HK-2 (cell line): ENCODE measurements around the gene TBC1D22A.

Experiments used
- DNase-seq: peaks from one replicate; pipeline ENCODE4 v3.0.0-alpha.2; 2018; ENCODE audit not compliant: unreplicated experiment

Gene TBC1D22A

GRCh38 chr22:47190957-47191670 lies 428.7 kb downstream of the TBC1D22A start:
- DNase-seq, result no peak

DNA sequence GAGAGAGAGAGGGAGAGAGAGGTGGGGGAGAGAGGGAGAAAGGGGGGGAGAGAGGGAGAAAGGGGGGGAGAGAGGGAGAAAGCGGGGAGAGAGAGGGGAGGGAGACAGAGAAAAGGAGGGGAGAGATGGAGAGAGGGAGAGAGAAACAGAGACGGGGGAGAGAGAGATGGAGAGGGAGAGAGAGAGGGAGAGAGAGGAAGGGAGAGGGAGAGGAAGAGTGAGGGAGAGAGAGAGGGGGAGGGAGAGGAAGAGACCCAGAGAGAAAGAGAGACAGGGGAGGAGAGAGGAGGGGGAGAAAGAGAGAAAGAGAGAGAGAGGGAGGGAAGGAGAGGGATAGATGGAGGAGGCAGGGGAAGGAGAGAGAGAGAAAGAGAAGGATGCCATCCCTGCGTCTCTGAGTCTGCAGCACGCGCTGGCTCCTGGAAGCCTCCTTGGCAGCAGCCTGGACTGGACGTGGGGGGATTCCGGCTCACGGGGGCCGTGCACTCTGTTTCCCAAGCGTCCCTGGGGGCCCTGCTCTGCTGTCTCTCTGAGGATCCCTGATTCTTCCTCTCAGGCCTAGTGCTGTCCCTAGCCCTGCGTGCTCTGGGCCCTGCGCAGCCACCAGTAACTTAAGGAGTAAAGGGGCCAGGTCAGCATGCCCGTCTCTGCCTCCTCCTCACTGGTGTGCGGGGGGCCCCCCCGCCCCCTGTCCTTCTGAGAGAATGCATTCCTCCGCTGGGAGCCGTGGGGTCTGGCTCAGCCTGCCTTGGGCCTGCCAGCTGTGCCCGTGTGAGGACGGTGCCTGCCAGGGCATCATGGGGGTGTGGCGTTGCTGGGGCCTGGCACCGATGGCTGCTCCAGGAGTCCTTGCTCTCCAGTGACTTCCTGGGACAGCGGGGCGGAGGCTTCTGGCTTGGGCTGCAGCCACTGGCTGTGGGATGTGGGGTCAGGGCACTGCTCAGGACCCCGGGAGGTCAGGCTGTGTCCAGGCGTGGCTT lies 429.5 kb downstream of the TBC1D22A start:
- no peak for DNase-seq

DNA sequence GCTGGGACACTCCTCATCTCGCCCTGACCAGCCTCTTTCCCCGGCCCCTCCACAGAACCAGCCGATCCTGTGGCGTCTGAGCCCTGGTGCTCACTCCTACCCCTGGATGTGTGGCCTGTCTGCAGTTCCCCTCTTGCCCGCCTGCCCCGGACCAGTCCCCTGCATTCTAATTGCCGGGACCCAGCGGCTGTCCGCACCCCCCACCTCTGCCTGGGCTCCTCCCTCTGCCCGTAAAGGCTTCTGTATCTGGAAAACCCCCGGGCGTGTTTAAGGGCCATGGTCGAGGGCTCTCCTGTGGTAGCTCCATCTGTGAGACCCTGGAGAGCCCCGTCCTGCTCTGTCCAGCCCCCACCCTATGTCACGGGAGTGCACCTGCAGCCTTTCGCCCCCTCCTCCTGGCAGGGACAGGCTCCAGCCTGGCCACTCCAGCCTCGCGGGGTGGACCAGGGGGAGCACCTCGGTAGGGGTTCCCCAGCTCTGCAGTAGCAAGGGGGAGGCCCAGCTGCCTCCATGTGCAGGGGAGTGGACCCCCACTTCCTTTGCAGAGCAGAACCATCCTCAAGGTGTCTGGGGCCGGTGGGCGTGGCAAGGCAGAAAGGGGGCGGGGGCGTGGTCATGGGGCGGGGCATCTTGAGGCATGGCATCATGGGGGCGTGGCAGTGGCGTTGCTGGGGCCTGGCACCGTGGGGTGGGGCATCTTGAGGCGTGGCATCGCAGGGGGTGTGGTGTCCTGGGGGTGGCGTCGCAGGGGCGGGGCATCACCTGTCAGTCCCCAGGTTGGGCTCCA lies 430.4 kb downstream of the TBC1D22A start:
- no peak for DNase-seq

DNA sequence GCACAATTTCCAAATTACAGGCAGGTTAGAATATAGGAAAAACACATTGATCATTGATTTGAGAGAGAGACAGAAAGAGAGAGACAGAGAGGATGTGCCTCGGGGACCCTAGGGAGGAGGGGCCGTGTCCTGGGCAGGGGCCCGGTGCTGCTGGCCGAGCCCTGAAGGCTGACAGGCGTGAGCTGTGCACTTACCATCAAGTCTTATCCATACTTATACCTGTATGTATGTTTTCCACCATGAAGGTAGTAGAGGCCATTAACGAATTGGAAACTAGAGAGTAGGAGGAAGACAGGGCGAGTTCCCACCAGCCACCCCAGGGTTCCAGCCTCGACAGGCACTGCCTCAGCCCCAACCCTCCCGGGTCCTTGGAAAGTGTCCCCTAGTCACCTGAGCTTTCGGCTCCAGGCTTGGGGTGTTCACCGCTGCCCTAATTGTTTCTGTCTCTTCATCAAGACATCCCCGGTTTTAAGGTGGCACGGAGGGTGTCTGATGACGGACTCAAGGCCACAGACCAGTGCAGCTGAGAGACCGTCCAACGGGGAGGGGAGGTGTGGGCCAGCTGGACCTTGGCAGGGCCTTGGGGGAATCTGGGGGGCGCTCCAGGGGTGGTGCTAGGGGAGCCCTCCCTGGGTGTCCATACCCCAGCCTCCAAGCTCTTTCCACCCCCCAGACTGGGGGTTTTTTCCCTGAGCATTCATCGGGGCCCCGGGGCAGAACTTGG lies 431.3 kb downstream of the TBC1D22A start:
- DNase-seq, result no peak

DNA sequence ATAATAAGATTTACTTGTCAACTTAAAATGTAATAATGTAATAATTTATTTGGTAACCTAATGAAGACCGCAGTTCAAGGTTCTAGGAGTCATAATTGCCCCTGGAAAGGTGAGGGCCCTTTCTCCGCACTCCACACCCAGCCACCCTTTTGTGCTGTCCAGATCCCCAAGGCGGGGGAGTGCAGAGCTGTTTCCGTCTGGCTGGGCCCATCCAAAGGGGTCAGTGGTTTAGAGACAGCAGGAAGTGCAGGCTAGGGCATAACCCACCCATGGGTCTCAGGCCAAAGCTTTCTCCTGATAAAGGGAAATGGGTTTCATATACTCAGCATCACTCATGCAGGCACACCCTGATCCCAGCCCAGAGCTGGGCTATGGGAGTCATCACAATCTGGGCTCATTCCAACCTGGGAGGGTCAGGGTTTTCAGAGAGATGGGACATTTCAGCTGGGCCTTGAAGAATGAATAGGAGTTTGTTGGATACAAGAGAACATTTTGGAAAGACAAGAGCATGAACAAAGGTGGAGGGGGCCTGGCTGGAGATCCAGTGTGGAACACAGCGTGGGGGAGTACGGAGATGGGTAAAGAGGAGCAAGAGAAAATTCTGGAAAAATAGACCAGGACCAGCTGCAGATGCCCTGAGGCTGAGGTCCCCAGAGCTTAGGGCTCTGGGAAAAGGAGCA lies 432.2 kb downstream of the TBC1D22A start:
- DNase-seq, result no peak

GRCh38 chr22:47195156-47195483 lies 432.7 kb downstream of the TBC1D22A start:
- DNase-seq, result no peak

- DNase-seq, result no peak
Measured at GRCh38 chr22:47195484-47196165, 433.2 kb downstream of the TBC1D22A start.

GRCh38 chr22:47196166-47196849 lies 433.9 kb downstream of the TBC1D22A start:
- no peak for DNase-seq

DNA sequence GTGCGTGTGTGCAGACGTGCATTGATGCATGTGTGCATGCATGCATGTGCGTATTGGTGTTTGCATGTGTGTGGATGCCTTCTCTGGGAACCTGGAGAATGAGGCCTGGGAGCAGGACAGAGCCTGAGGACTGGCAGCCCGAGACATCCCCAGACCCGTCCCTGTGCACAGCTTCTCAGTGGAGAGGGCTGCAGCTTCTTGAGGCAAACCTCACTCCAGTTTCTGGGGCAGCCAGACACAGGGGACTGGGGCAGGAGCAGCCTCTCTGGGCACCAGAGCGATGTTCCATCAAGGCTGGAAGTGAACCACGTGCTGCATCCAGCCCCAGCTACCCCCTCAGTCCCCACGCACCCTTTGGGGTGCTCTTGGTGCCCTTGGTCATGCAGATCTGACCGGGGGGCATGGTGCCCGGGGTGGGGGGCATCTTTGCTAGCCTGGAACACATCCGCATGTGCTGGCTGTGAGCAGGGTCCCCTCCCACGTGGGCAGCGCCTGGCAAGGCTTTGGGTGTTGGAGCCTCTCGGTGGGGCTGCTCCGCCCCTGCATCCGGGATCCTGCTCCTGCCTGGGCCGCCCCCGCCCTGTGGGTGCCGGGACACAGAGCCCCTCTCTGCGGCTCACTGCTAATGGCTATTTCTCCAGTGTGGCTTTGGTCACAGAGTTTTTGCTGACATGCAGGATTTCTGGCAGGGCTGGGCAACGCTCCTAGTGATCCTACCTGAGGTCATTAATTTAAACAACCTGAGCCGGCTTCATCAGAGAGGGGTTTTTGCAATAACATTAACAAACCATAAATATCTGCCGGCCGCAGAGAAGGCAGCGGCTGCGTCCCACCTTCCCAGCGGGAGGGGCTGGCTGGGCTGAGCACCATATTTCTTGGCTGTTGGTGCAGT lies 434.7 kb downstream of the TBC1D22A start:
- no peak for DNase-seq

- DNase-seq, result no peak
Measured at GRCh38 chr22:47197773-47198500, 435.5 kb downstream of the TBC1D22A start.

DNA sequence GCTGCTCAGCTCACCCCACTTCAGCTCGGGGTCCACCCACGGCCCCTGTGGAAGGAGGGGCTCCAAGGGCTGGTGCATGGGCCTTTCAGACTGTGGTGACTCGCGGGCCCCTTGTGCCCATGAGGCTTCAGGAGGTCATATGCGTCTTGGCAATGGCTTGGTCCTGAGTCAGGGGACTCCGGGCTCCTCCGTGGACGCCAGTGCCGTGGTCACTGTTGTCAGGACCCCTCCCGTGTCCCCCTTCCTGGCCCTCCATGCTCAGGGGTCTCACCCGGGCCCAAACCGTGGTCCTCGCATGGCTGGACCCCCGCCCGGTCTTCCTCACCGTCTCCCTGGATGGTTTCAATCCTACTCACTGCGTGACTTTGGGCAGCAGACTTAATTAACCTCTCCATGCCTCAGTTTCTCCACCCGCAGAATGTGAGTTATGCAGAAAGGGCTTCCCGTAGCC lies 436.4 kb downstream of the TBC1D22A start:
- no peak for DNase-seq

DNA sequence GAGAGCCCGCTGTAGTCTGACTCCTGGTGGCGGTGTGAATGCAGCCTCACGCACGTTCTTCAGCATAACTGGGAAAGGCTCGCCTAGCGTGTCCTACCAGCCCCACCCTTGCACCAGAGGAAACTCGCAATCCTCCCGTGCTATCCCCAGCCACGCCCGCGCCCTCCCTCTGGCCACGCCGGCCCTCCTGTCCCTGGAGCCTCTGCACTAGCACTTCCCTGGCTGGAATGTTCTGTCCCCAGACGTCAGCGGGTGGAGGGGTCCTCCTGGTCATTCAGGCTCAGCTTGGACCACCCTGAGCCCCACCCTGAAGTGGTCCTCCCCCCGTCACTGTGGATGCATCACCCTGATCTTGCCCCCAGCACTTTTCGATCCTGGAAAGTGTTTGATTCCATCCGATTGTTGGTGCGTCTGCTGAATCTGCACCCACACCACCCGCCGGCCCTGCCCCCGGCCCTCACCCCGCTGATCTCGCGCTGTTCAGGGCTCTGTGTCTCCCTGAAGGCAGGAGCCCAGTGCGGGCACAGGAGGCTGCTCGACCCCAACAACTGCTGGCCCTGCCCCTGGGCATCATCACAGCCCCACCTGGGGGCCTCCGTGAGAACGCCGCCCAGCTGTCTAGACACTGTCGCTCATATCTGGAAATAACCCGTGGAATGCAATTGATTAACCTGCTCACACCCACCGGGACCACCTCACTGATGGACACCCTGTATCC lies 437.0 kb downstream of the TBC1D22A start:
- DNase-seq, result no peak

DNA sequence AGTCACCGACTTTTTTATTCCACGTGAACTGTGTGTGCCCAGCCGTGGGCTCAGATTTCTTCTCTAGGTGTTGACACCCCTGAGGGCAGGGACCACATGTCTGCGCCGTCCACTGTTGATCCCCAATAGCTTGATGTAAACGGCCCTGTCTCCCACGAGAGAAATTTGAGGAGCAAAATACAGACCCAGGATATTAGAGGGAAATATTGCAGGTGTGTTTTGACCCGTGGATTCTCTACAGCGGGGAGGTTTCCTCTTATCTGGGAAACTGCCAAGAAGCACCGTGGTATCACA lies 437.5 kb downstream of the TBC1D22A start:
- DNase-seq, result no peak

- no peak for DNase-seq
Measured at GRCh38 chr22:47200273-47201051, 438.0 kb downstream of the TBC1D22A start.

- no peak for DNase-seq
Measured at GRCh38 chr22:47201186-47201995, 438.9 kb downstream of the TBC1D22A start.
